ENCODE measurements around the gene LRMDA. TPM values are rescaled to one million over a fixed set of nuclear protein-coding genes. Genes with fewer than 3 reads are reported as not detected.

LRMDA gene
- total and polyA plus RNA-seq, 2 of the 8 experiments (the other 6 are each of a cell fraction or from before 2014, with no cell fraction given): 0.86 to 2.8 TPM

- H4K91ac ChIP-seq (replicated peaks; ENCODE audit: insufficient read length, low read length): no peak overlapping the region
- no peak overlapping the region for H3K4me2 ChIP-seq (ENCODE audit: insufficient read depth in 1 of 2, low read depth in 2 of 2, low read length in 2 of 2)
- H3K4ac ChIP-seq (replicated peaks; ENCODE audit: insufficient read length, low read depth, low read length): no peak overlapping the region
- no peak overlapping the region for H3K18ac ChIP-seq (ENCODE audit: extremely low read depth, low read length)
- H3K56ac ChIP-seq (replicated peaks; ENCODE audit: insufficient read length, low read depth, low read length): no peak overlapping the region
- H2AK5ac ChIP-seq (ENCODE audit: low read depth, low read length): no peak overlapping the region
- no peak overlapping the region for H3K14ac ChIP-seq (ENCODE audit: insufficient read length)
- no peak overlapping the region for H4K5ac ChIP-seq (ENCODE audit: insufficient read length, low read depth, low read length)
- FAIRE-seq (no peak), DNase-seq (ENCODE audit: low read depth in 1 of 2, low spot score in 2 of 2) (no peak)
- H3K9me3 ChIP-seq (ENCODE audit: insufficient read depth in 2 of 2, low read depth in 1 of 2, low read length in 1 of 2): no peaks in the 10 kb centered on the region; a peak in 1 of 4 replicates
- H3K4me1 ChIP-seq (replicated peaks in 1 of 4; ENCODE audit: control insufficient read depth in 3 of 4, insufficient read depth in 4 of 4, low read length in 3 of 4): peaks cover 0 to 9% (median 3%) of the 10 kb centered on the region in 4 experiments; a peak in 4 of 7 replicates
- H3K23ac ChIP-seq (ENCODE audit: insufficient read length): no peak overlapping the region
- H3K23me2 ChIP-seq (ENCODE audit: low read depth, low read length): no peaks in the 10 kb centered on the region
- no peaks in the 10 kb centered on the region for H4K20me1 ChIP-seq (replicated peaks in 1 of 2; ENCODE audit: control insufficient read depth in 1 of 2, insufficient read depth in 2 of 2, low read length in 2 of 2)
- H3K27me3 ChIP-seq (replicated peaks in 1 of 4; ENCODE audit: control insufficient read depth in 3 of 4, extremely low read depth in 1 of 4, insufficient read depth in 3 of 4, low read length in 3 of 4): no peaks in the 10 kb centered on the region
- 86% methylated on average over 5 of the region's 5 CpGs; no CpG with 5 or more reads in 1 of the 2 experiments for WGBS, 2 experiments (ENCODE audit: extremely low coverage in 1 of 2, insufficient coverage in 1 of 2, insufficient read length in 1 of 2, insufficient replicate concordance in 2 of 2, low coverage in 1 of 2, low lambda C conversion rate in 2 of 2, missing lambda C conversion rate in 1 of 2)
- no peak overlapping the region for H2BK20ac ChIP-seq (ENCODE audit: low read length)
- ChIA-PET POLR2A (ENCODE audit: partially characterized antibody) (no interaction called here), CTCF (ENCODE audit: partially characterized antibody) (interaction anchor here (0.6 to 1.5 kb wide), 3 partner anchors 11 to 803 kb away, joined by 3 to 4 read pairs (median 3); no protein-coding TSS in a partner anchor)
- H3K36me3 ChIP-seq (ENCODE audit: control insufficient read depth in 2 of 4, insufficient read depth in 4 of 4, low read length in 3 of 4): no peaks in the 10 kb centered on the region
- no peak overlapping the region for H3K27ac ChIP-seq (ENCODE audit: low read depth, low read length)
- no peak overlapping the region for H4K8ac ChIP-seq (ENCODE audit: extremely low read depth, insufficient read depth, low read length)
- no peak overlapping the region for H2AFZ ChIP-seq (ENCODE audit: low read length)
- no peaks in the 10 kb centered on the region for H3K79me2 ChIP-seq (ENCODE audit: control insufficient read depth in 1 of 2, insufficient read depth in 2 of 2, low read length in 2 of 2)
- H2BK12ac ChIP-seq (ENCODE audit: low read depth, low read length): no peak overlapping the region
- no peak overlapping the region for H2BK120ac ChIP-seq (replicated peaks; ENCODE audit: low read depth, low read length)
- H2BK5ac ChIP-seq (ENCODE audit: low read depth, low read length): no peak overlapping the region
- no peak overlapping the region for H3K9ac ChIP-seq (replicated peaks in 1 of 4; ENCODE audit: extremely low read depth in 1 of 4, low read depth in 3 of 4, low read length in 3 of 4)
- no peak overlapping the region for H3K4me3 ChIP-seq (ENCODE audit: extremely low read depth in 1 of 4, insufficient read depth in 2 of 4, low read depth in 3 of 4, low read length in 4 of 4)
- H2BK15ac ChIP-seq (ENCODE audit: low read length): no peak overlapping the region
- H3K79me1 ChIP-seq (ENCODE audit: low read depth, low read length): no peaks in the 10 kb centered on the region
- TF ChIP-seq FOSL1 (IDR thresholded peaks at IDR 0.05; ENCODE audit: insufficient read depth, low read depth, low read length) (no peak), MAX (IDR thresholded peaks at IDR 0.05) (no peak), TEAD4 (IDR thresholded peaks at IDR 0.05; ENCODE audit: low read depth, low read length) (no peak), POLR2AphosphoS5 (IDR thresholded peaks at IDR 0.05; ENCODE audit: low read depth, low read length) (no peak), MAFK (IDR thresholded peaks at IDR 0.05; ENCODE audit: low read depth, low read length) (no peak), JUN (IDR thresholded peaks at IDR 0.05; ENCODE audit: low read depth, low read length) (no peak)
Observed at GRCh38 chr10:76334255-76334654, 902.8 kb downstream of the LRMDA start.
